H1 (cell line): ENCODE data around the gene SLC27A1. TPM values are rescaled to one million over a fixed set of nuclear protein-coding genes. Genes with fewer than 3 reads are reported as not detected.

Experiments used
- CTCF ChIA-PET: fragments of 300-600 bp; sonication (Branson Sonifier 250); formaldehyde crosslinking; loops from one replicate; lab custom pipeline; 2021; ENCODE audit not compliant: partially characterized antibody; lab: Charles Lee
- POLR2A ChIA-PET: fragments of 300-600 bp; sonication (Branson Sonifier 250); formaldehyde crosslinking; loops from one replicate; lab custom pipeline; 2021; ENCODE audit warnings: inconsistent platforms; ENCODE audit not compliant: partially characterized antibody; lab: Charles Lee
- DNase-seq, 2 experiments: peaks; one replicate each; pipeline versions ENCODE4 v3.0.0 to v3.0.0-alpha.2; 2010 to 2022; ENCODE audit warnings: low spot score in 2 of 2, low read depth in 1 of 2, mixed read lengths in 1 of 2
- FAIRE-seq: peaks from 2 replicates; lab custom pipeline; 2011; peaks lifted over from hg19 to GRCh38; lab: Jason Lieb, UNC
- H2AFZ ChIP-seq: 2 replicates; pipeline ENCODE4 v1.8.1; 2012; ENCODE audit warnings: low read length, inconsistent platforms
- H2AK5ac ChIP-seq: 2 replicates; pipeline ENCODE4 v1.6.1; 2013; ENCODE audit warnings: low read depth, low read length
- H2BK120ac ChIP-seq: replicated peaks from 2 replicates; pipeline ENCODE3; 2013; ENCODE audit warnings: low read depth, low read length, inconsistent platforms
- H2BK12ac ChIP-seq: 2 replicates; pipeline ENCODE4 v1.6.1; 2013; ENCODE audit warnings: low read depth, low read length
- H2BK15ac ChIP-seq: 2 replicates; pipeline ENCODE4 v1.6.1; 2013; ENCODE audit warnings: low read length
- H2BK20ac ChIP-seq: 2 replicates; pipeline ENCODE4 v1.6.1; 2013; ENCODE audit warnings: low read length
- H2BK5ac ChIP-seq: 2 replicates; pipeline ENCODE4 v1.6.1; 2013; ENCODE audit warnings: low read depth, low read length
- H3K14ac ChIP-seq: 2 replicates; pipeline ENCODE4 v1.6.1; 2013; ENCODE audit warnings: inconsistent platforms; ENCODE audit not compliant: insufficient read length
- H3K18ac ChIP-seq: 2 replicates; pipeline ENCODE4 v1.6.1; 2013; ENCODE audit warnings: low read length; ENCODE audit errors: extremely low read depth
- H3K23ac ChIP-seq: 2 replicates; pipeline ENCODE4 v1.6.1; 2013; ENCODE audit warnings: inconsistent platforms; ENCODE audit not compliant: insufficient read length
- H3K23me2 ChIP-seq: 2 replicates; pipeline ENCODE4 v1.6.1; 2013; ENCODE audit warnings: low read depth, low read length
- H3K27ac ChIP-seq: 2 replicates; pipeline ENCODE4 v1.6.1; 2011; ENCODE audit warnings: low read depth, low read length, inconsistent platforms
- H3K27me3 ChIP-seq, 4 experiments: replicated peaks in 1 of 4; 1 replicate in 1 of 4; 2 replicates in 3 of 4; pipeline versions ENCODE4 v1.6.1 to v1.8.1; 2011 to 2013; ENCODE audit warnings: low read length in 3 of 4, mild to moderate bottlenecking in 3 of 4, inconsistent platforms in 2 of 4, mixed read lengths in 2 of 4, moderate library complexity in 1 of 4; ENCODE audit not compliant: control insufficient read depth in 3 of 4, insufficient read depth in 3 of 4; ENCODE audit errors: extremely low read depth in 1 of 4
- H3K36me3 ChIP-seq, 4 experiments: 2 replicates each; pipeline versions ENCODE4 v1.6.1 to v1.8.1; 2011 to 2013; ENCODE audit warnings: mild to moderate bottlenecking in 4 of 4, low read length in 3 of 4, moderate library complexity in 2 of 4, control low read depth in 1 of 4, inconsistent platforms in 1 of 4; ENCODE audit not compliant: insufficient read depth in 4 of 4, control insufficient read depth in 2 of 4
- H3K4ac ChIP-seq: replicated peaks from 2 replicates; pipeline ENCODE3; 2013; ENCODE audit warnings: low read length, low read depth, mixed read lengths, inconsistent platforms; ENCODE audit not compliant: insufficient read length
- H3K4me1 ChIP-seq, 4 experiments: replicated peaks in 1 of 4; 1 replicate in 1 of 4; 2 replicates in 3 of 4; pipeline versions ENCODE4 v1.6.1 to v1.8.1; 2011 to 2013; ENCODE audit warnings: low read length in 3 of 4, inconsistent platforms in 2 of 4, mixed read lengths in 1 of 4; ENCODE audit not compliant: insufficient read depth in 4 of 4, control insufficient read depth in 3 of 4
- H3K4me2 ChIP-seq, 2 experiments: 2 replicates each; pipeline versions ENCODE4 v1.6.1 to v1.8.1; 2011 to 2013; ENCODE audit warnings: low read depth in 2 of 2, low read length in 2 of 2, control low read depth in 1 of 2, inconsistent platforms in 1 of 2, mild to moderate bottlenecking in 1 of 2; ENCODE audit not compliant: insufficient read depth in 1 of 2
- H3K4me3 ChIP-seq, 4 experiments: fragments of 200-600, 300-600 bp in 1 of 4; sonication (generic), shearing (Covaris generic), sonication (Bioruptor Twin) in 1 of 4; 2 replicates each; pipeline versions ENCODE4 v1.5.1 to v1.8.1; 2011 to 2016; ENCODE audit warnings: low read length in 4 of 4, low read depth in 3 of 4, control low read depth in 2 of 4, inconsistent platforms in 2 of 4, mild to moderate bottlenecking in 2 of 4, mixed read lengths in 1 of 4, moderate library complexity in 1 of 4; ENCODE audit not compliant: insufficient read depth in 2 of 4; ENCODE audit errors: extremely low read depth in 1 of 4
- H3K56ac ChIP-seq: replicated peaks from 2 replicates; pipeline ENCODE3; 2013; ENCODE audit warnings: low read depth, mild to moderate bottlenecking, mixed read lengths, low read length, inconsistent platforms; ENCODE audit not compliant: insufficient read length
- H3K79me1 ChIP-seq: 2 replicates; pipeline ENCODE4 v1.6.1; 2013; ENCODE audit warnings: low read depth, low read length, control low read depth
- H3K79me2 ChIP-seq, 2 experiments: 2 replicates each; pipeline versions ENCODE4 v1.6.1 to v1.8.1; 2012 to 2013; ENCODE audit warnings: low read length in 2 of 2, mild to moderate bottlenecking in 2 of 2, inconsistent platforms in 1 of 2; ENCODE audit not compliant: insufficient read depth in 2 of 2, control insufficient read depth in 1 of 2
- H3K9ac ChIP-seq, 4 experiments: replicated peaks in 1 of 4; 1 replicate in 1 of 4; 2 replicates in 3 of 4; pipeline versions ENCODE4 v1.6.1 to v1.8.1; 2011 to 2013; ENCODE audit warnings: low read depth in 3 of 4, low read length in 3 of 4, control low read depth in 2 of 4, mild to moderate bottlenecking in 2 of 4, moderate library complexity in 2 of 4, inconsistent platforms in 1 of 4; ENCODE audit errors: extremely low read depth in 1 of 4
- H3K9me3 ChIP-seq, 2 experiments: 2 replicates each; pipeline versions ENCODE4 v1.6.1 to v1.8.1; 2012 to 2013; ENCODE audit warnings: mild to moderate bottlenecking in 2 of 2, moderate library complexity in 2 of 2, control low read depth in 1 of 2, inconsistent platforms in 1 of 2, low read depth in 1 of 2, low read length in 1 of 2, mixed read lengths in 1 of 2; ENCODE audit not compliant: insufficient read depth in 2 of 2
- H4K20me1 ChIP-seq, 2 experiments: replicated peaks in 1 of 2; 2 replicates each; pipeline versions ENCODE3 to v1.8.1; 2011 to 2013; ENCODE audit warnings: inconsistent platforms in 2 of 2, low read length in 2 of 2, mild to moderate bottlenecking in 1 of 2; ENCODE audit not compliant: insufficient read depth in 2 of 2, control insufficient read depth in 1 of 2
- H4K5ac ChIP-seq: 2 replicates; pipeline ENCODE4 v1.6.1; 2013; ENCODE audit warnings: low read length, low read depth, mixed read lengths, inconsistent platforms; ENCODE audit not compliant: insufficient read length
- H4K8ac ChIP-seq: 2 replicates; pipeline ENCODE4 v1.8.0; 2013; ENCODE audit warnings: mild to moderate bottlenecking, moderate library complexity, low read length, inconsistent platforms; ENCODE audit not compliant: insufficient read depth; ENCODE audit errors: extremely low read depth
- H4K91ac ChIP-seq: replicated peaks from 2 replicates; pipeline ENCODE3; 2013; ENCODE audit warnings: low read length, mixed read lengths, inconsistent platforms; ENCODE audit not compliant: insufficient read length
- BACH1 ChIP-seq: IDR thresholded peaks from 2 replicates; pipeline ENCODE4 v1.6.1; 2012; ENCODE audit warnings: low read length, improper control_type of control experiment
- BRCA1 ChIP-seq: IDR thresholded peaks from 2 replicates; pipeline ENCODE4 v1.6.1; 2012; ENCODE audit warnings: low read depth, low read length, improper control_type of control experiment
- JUN ChIP-seq: IDR thresholded peaks from 2 replicates; pipeline ENCODE4 v1.6.1; 2011; ENCODE audit warnings: low read depth, mild to moderate bottlenecking, improper control_type of control experiment, low read length
- KDM1A ChIP-seq: fragments of 200-600, 300-600 bp; sonication (generic); IDR thresholded peaks from 2 replicates; pipeline ENCODE4 v1.7.1; 2016; ENCODE audit warnings: mild to moderate bottlenecking, low read length, borderline replicate concordance
- RAD21 ChIP-seq, 2 experiments: IDR thresholded peaks in 1 of 2; conservative IDR thresholded peaks in 1 of 2; 2 replicates each; pipeline ENCODE4 v1.6.1; 2011; ENCODE audit warnings: low read depth in 2 of 2, low read length in 2 of 2, improper control_type of control experiment in 1 of 2, inconsistent platforms in 1 of 2, mild to moderate bottlenecking in 1 of 2, moderate library complexity in 1 of 2
- RXRA ChIP-seq: IDR thresholded peaks from 2 replicates; pipeline ENCODE4 v1.6.1; 2011; ENCODE audit warnings: low read depth, mild to moderate bottlenecking, low read length, moderate library complexity; ENCODE audit not compliant: insufficient read depth
- SIX5 ChIP-seq: IDR thresholded peaks from 2 replicates; pipeline ENCODE4 v1.6.1; 2011; ENCODE audit warnings: mild to moderate bottlenecking, low read depth, low read length
- SP2 ChIP-seq: IDR thresholded peaks from 2 replicates; pipeline ENCODE4 v1.6.1; 2012; ENCODE audit warnings: mild to moderate bottlenecking, low read length, inconsistent platforms
- SP4 ChIP-seq: IDR thresholded peaks from 2 replicates; pipeline ENCODE4 v1.6.1; 2012; ENCODE audit warnings: low read length, inconsistent platforms
- SRF ChIP-seq: IDR thresholded peaks from 2 replicates; pipeline ENCODE4 v1.6.1; 2011; ENCODE audit warnings: mild to moderate bottlenecking, low read depth, low read length, moderate library complexity
- TAF1 ChIP-seq: IDR thresholded peaks from 2 replicates; pipeline ENCODE4 v1.6.1; 2011; ENCODE audit warnings: mild to moderate bottlenecking, low read depth, low read length
- TAF7 ChIP-seq: optimal IDR thresholded peaks from 2 replicates; pipeline ENCODE3; 2011; ENCODE audit warnings: low read depth, mild to moderate bottlenecking, inconsistent platforms, low read length, moderate library complexity, borderline replicate concordance
- YY1 ChIP-seq: IDR thresholded peaks from 2 replicates; pipeline ENCODE4 v1.6.1; 2011; ENCODE audit warnings: low read depth, mild to moderate bottlenecking, low read length
- WGBS, 2 experiments: shearing (Covaris generic) in 1 of 2; methylation state at CpG; one replicate each; pipeline versions ENCODE4 v1.1.6 to v1.1.7; 2013 to 2015; ENCODE audit warnings: low lambda C conversion rate in 2 of 2, mixed read lengths in 2 of 2, inconsistent platforms in 1 of 2, low coverage in 1 of 2, missing lambda C conversion rate in 1 of 2; ENCODE audit not compliant: insufficient replicate concordance in 2 of 2, insufficient coverage in 1 of 2, insufficient read length in 1 of 2; ENCODE audit errors: extremely low coverage in 1 of 2, missing lambda C conversion rate in 1 of 2; 5-methylcytosine and 5-hydroxymethylcytosine counted together
- polyA plus RNA-seq, 7 experiments: library from polyadenylated mRNA; depleted of rRNA in 3 of 7; stranded (reverse) in 5 of 7; unstranded in 2 of 7; fragments of >200 nt in 5 of 7; fragments of 200-250 nt in 2 of 7; gene quantifications; 1 replicate in 5 of 7; 2 replicates in 1 of 7; 4 replicates in 1 of 7; pipeline versions ENCODE4 v1.2.1 to v1.2.3, GENCODE V29; 2011 to 2013; ENCODE audit warnings: missing spikeins in 2 of 7, mixed read lengths in 2 of 7
- total RNA-seq: library from RNA; stranded (reverse); fragmentation: NEBNext Ultra II Directional; extraction: Animal tissue kit (Norgen Biotek cat#: 25700); gene quantifications from 2 replicates; pipeline ENCODE4 v1.2.1, GENCODE V29; 2021

The SLC27A1 gene
- total and polyA plus RNA-seq, 2 of the 8 experiments (the other 6 are each of a cell fraction or from before 2014, with no cell fraction given), result 7.5 to 9.1 TPM

- H2BK12ac ChIP-seq, result no peak overlapping the region
- H3K56ac ChIP-seq, result no peak overlapping the region
- no peak overlapping the region for H3K4me3 ChIP-seq
- H4K8ac ChIP-seq, result no peak overlapping the region
- no peak overlapping the region for H2AFZ ChIP-seq
- H3K9ac ChIP-seq, result no peak overlapping the region
- no peak overlapping the region for H4K5ac ChIP-seq
- no peak overlapping the region for H2BK20ac ChIP-seq
- no peaks in the 10 kb centered on the region for H3K36me3 ChIP-seq
- no peak overlapping the region for H4K91ac ChIP-seq
- H3K23ac ChIP-seq, result no peak overlapping the region
- DNase-seq (no peak), FAIRE-seq (no peak)
- no peak overlapping the region for H3K27ac ChIP-seq
- no peaks in the 10 kb centered on the region; the same call in 1 of the 2 replicates for H3K23me2 ChIP-seq
- 90% methylated on average over 3 of the region's 3 CpGs; no CpG with 5 or more reads in 1 of the 2 experiments for WGBS, 2 experiments
- peaks cover 0 to 9% (median 4%) of the 10 kb centered on the region in 4 experiments; a peak in 5 of 7 replicates for H3K4me1 ChIP-seq
- no peak overlapping the region for H2BK15ac ChIP-seq
- H4K20me1 ChIP-seq, result peaks cover 0 to 2% of the 10 kb centered on the region in 2 experiments
- H2AK5ac ChIP-seq, result no peak overlapping the region
- no peaks in the 10 kb centered on the region for H3K79me2 ChIP-seq
- H3K4ac ChIP-seq, result no peak overlapping the region
- H3K4me2 ChIP-seq, result no peak overlapping the region
- no peak overlapping the region for H2BK5ac ChIP-seq
- H3K27me3 ChIP-seq, result peaks cover 6 to 27% (median 22%) of the 10 kb centered on the region in 4 experiments
- H2BK120ac ChIP-seq, result no peak overlapping the region
- CTCF ChIA-PET, result interaction anchor here (1.0 to 2.8 kb wide), 5 partner anchors 10 to 29 kb away, joined by 3 to 13 read pairs (median 4); no protein-coding TSS in a partner anchor
- no peaks in the 10 kb centered on the region for H3K79me1 ChIP-seq
- no peak overlapping the region for H3K14ac ChIP-seq
- no peaks in the 10 kb centered on the region for H3K9me3 ChIP-seq
- H3K18ac ChIP-seq, result no peak overlapping the region
- POLR2A ChIA-PET, result interaction anchor here (0.6 kb wide), 1 partner anchor 9 kb away, joined by 3 read pairs; no protein-coding TSS in a partner anchor
- TF ChIP-seq SP2, result no peak
- no peak for TF ChIP-seq TAF1
- TF ChIP-seq SIX5, result no peak
- TF ChIP-seq RAD21 (IDR thresholded peaks at IDR 0.05 in 1 of 2, conservative IDR thresholded peaks at IDR 0.05 in 1 of 2; ENCODE audit: low read depth in 2 of 2, low read length in 2 of 2), result no peak
- no peak for TF ChIP-seq JUN
- TF ChIP-seq SP4, result no peak
- TF ChIP-seq SRF, result no peak
- TF ChIP-seq KDM1A, result no peak
- no peak for TF ChIP-seq YY1
- no peak for TF ChIP-seq BRCA1
- TF ChIP-seq RXRA, result no peak
- no peak for TF ChIP-seq TAF7
- no peak for TF ChIP-seq BACH1
Measured at GRCh38 chr19:17458970-17459369, 11.4 kb upstream of the SLC27A1 start.
